Ovary (tissue), 3 donors: ENCODE results near the gene CD164L2.

Source experiments
- CTCF ChIP-seq, 3 donors: fragments of 450-650 bp in 2 of 3; fragments of 200-600 bp in 1 of 3; IDR thresholded peaks; one replicate each; pipeline versions ENCODE4 v1.5.1 to v1.8.0; 2016 to 2022; ENCODE audit warnings: antibody characterized with exemption in 3 of 3, mild to moderate bottlenecking in 1 of 3
- POLR2A ChIP-seq: fragments of 450-650 bp; IDR thresholded peaks from one replicate; pipeline ENCODE4 v1.6.1; 2017; ENCODE audit warnings: antibody characterized with exemption, mild to moderate bottlenecking, moderate library complexity
- donor health status: DM: no; HTN: no; CAD: no.

GRCh38 chr1:27412502-27412901 lies 29.4 kb upstream of the CD164L2 start:
- TF ChIP-seq POLR2A: no peak
- no peak for TF ChIP-seq CTCF (IDR thresholded peaks at IDR 0.05)
